Gastroesophageal sphincter (tissue), 3 donors: Measurements from ENCODE around the gene PLXNB3.

Experiments used
- POLR2A ChIP-seq, 2 donors: fragments of 450-650 bp; IDR thresholded peaks; one replicate each; pipeline ENCODE4 v1.6.1; 2017; ENCODE audit warnings: antibody characterized with exemption in 2 of 2, mild to moderate bottlenecking in 2 of 2, moderate library complexity in 1 of 2
- POLR2AphosphoS5 ChIP-seq: sonication (generic); formaldehyde crosslinking; IDR thresholded peaks from one replicate; pipeline ENCODE4 v1.6.1; 2017; ENCODE audit warnings: antibody characterized with exemption
- TF ChIP-seq, protein P1 (sequence below), 4 experiments: fragments of 200-600 bp in 2 of 4; fragments of 450-650 bp in 2 of 4; sonication (generic) in 1 of 4; IDR thresholded peaks; one replicate each; pipeline ENCODE4 v1.5.1; 2017 to 2019; ENCODE audit warnings: antibody characterized with exemption in 4 of 4, mild to moderate bottlenecking in 2 of 4, moderate library complexity in 2 of 4

- TF ChIP-seq, protein P1, sequence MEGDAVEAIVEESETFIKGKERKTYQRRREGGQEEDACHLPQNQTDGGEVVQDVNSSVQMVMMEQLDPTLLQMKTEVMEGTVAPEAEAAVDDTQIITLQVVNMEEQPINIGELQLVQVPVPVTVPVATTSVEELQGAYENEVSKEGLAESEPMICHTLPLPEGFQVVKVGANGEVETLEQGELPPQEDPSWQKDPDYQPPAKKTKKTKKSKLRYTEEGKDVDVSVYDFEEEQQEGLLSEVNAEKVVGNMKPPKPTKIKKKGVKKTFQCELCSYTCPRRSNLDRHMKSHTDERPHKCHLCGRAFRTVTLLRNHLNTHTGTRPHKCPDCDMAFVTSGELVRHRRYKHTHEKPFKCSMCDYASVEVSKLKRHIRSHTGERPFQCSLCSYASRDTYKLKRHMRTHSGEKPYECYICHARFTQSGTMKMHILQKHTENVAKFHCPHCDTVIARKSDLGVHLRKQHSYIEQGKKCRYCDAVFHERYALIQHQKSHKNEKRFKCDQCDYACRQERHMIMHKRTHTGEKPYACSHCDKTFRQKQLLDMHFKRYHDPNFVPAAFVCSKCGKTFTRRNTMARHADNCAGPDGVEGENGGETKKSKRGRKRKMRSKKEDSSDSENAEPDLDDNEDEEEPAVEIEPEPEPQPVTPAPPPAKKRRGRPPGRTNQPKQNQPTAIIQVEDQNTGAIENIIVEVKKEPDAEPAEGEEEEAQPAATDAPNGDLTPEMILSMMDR (IDR thresholded peaks at IDR 0.05): no peak
- TF ChIP-seq POLR2A (IDR thresholded peaks at IDR 0.05) (no peak), POLR2AphosphoS5 (no peak)
Observed at GRCh38 chrX:153821066-153821465, 57.0 kb downstream of the PLXNB3 start.
